ENCODE results near the gene MT1X.

MT1X gene

DNA sequence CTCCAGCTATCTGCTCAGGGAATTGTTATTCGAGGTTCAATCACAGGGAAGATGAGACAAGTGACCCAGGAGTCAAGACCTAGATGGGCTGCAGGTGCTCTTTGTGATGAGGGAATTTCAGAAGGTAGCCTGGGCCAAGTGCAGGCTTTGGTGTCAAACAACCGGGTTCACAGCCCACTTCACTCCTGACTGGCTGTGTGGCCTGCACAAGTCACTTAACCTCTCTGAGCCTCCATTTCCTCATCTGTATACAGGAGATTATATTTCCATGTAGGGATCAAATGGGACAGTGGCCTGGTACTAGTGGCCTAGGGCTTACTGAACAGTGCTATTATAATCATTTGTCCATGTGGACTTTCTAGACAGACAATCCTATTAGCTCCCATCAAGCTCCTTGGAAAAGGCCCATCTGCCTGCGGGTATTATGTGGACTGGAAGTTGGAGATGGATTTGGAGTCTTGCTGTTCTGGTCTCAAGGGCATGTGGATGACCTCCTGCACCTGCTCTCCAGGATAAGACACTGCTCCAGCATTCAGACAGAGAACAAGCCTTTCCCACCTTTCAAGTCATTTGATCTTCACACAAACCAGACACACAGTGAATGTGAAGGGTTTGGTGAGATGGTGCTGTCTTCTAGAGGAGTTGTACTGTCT is 3.1 kb upstream of the MT1X start:
- DNase-seq (ENCODE audit: low read depth), result no peak

DNA sequence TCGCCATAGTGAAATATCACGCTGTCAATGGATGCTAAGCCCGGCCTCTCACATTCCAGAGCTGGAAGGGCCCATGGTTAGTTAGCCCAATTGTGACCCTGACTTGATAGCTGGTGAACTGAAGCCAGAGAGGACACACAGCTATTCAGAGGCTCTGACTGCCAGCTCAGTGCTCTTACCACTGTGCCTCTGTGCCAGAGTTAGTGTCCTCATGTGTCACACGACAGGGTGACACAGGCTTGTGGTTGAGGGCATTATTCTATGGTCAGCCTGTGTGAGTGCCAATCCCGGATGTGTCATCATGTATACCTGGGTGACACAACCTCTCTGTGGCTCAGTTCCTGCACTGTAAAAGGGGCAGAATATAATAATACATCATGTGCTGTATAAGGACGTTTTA is 2.5 kb upstream of the MT1X start:
- DNase-seq (ENCODE audit: low read depth), result no peak

DNA sequence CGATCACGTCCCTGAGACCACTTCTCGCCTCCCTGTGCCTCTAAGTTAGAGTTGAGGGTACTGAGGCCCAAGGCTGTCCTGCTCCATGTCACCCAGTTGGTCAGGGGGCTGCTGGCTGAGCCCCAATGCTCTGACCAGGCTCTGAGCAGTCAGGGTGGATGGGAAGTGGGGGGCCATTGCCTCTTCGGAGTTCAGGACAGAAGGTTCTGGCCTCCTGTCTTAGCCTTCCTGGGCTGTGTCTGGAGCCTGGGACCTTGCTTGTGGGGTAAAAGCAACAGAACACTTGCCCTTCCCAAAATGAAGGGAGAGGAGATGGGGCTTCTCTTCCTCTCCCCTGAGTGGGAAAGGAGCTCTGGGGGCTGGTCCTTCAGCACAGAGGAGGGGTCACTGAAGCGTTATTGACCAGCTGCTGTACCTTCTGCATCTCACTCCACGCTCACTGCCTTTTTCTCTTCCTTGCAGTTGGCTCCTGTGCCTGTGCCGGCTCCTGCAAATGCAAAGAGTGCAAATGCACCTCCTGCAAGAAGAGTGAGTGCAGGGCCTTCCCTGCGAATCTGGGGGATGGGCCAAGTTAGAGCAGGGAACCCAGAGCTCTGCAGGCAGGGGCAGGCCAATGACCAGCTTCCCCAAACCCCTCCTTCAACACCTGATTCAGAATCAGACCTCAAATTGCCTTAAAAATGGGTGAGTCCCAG is 580 bp downstream of the MT1X start:
- DNase-seq (ENCODE audit: low read depth), result no peak

DNA sequence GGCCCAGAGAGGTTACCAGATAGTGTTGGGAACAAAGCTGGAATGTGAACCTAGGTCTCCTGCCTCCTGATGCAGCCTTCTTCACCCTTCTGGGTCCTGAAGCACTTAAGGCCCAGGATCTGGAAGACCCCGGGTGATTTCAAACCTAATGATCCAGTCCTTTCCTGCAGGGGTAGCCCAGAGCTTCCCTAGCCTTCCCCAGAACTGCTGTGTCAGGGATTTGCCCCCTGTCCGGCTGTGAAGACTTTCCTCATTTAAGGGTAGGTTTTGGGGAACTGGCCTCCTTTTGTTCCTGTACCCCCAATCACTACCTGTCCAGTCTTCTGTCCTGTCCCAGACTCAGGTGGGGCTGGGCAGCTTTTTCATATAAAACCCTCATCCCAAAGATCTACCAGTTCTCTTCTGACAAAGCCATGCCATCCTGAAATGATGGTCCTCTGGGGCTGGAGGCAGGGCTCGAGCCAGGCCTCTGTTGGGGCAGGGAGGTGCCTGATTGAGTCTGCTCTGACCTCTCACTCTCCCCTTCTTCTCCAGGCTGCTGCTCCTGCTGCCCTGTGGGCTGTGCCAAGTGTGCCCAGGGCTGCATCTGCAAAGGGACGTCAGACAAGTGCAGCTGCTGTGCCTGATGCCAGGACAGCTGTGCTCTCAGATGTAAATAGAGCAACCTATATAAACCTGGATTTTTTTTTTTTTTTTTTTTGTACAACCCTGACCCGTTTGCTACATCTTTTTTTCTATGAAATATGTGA is 1.3 kb downstream of the MT1X start:
- DNase-seq (ENCODE audit: low read depth), result no peak

DNA sequence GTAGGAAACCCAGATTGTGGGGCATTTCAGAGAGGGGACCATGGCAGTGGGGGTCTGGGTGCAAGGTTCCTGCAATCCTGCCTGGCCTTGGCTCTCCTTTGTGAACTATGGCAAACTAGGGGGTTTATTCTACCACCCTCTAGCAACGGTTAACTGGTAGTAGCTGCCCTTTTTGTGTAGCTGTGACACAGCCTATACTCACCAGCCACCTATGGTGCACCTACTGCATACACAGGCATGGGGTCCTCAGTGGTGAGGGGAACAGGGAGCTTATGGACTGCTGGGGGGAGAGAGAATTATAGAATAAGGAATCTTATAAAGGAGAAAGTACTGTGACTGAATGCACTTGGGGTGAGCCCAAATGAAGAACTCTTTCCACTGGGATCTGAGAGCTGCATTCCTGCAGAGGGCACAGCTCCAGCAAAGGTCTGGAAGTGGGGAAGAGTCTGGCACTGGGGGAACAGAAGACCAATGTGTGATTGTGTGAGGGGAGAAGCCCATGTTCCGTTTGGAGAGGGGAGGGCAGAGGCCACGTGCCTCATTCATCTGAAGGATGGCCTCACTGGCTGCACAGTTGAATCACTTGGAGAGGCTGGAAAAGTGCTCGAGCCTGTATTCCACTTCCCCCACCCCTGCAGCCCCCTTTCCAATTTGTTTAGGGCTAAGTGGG is 2.1 kb downstream of the MT1X start:
- DNase-seq (ENCODE audit: low read depth), result no peak

DNA sequence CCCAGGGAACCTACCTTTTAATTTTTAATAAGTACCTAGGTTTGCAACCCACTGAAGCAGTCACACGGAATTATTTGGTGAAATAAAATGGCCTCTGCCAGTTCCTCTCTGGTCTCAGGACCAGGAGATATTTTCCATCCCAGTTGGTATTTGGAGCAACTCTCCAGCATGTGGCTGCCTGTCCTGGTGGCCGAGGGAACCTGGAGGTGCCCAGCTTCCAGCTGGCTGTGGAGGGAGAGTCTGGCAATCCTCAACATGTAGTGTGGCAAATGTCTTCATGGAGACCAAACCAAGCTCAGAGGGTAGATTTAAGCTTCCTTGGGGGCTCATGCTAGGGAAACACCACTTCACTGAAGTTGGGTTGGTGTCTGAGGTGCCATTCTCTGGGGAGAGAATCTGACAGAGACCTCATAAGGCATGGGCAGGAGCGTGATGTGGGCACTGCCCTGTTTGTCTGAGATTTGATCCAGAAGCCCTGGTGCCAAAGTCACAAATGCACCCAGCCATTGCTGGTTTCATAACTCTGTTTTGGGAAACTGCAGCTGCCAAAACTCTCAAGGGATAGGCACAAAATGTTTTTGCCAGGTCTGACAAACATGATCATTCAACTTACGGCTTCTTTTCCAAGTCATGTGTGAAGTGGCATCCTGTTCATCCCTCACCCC is 2.8 kb downstream of the MT1X start:
- DNase-seq (ENCODE audit: low read depth), result no peak

DNA sequence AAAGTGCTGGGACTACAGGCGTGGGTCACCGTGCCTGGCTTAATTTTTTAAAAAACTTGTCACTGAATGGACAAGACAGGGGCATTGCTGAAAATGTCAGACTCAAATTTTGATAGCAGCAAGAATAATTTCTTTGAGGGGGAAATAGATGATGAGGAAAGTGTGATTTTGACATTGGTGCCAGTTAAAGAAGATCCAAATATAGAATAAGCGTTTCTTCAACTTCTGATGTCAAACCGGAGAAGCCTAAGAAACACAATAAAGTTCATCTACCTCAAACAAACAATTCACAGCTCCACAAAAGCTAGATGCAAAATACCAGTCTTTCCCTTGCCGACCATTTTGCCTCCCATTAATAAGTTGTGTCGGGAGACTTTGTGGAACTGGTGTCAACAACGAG is 4.5 kb downstream of the MT1X start:
- no peak for DNase-seq (ENCODE audit: low read depth)

DNA sequence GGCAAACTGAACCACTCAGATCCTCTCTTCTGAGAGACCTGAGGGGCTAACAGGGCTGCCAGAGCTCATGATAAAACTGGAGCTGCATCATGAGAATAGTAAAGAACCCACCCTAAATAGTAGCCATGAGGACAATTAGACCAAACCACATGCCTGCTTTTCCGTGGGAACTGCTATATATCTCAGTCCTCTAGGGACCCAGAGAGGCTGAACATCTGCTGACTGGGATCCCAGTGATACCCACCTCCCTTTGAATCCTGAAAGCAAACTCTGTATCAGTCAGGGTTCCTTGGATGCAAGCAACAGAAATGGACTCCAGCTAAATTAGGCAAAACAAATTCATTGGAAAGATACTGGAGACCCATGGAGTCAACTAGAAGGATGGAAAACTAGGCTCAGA is 6.5 kb downstream of the MT1X start:
- DNase-seq (ENCODE audit: low read depth), result no peak

DNA sequence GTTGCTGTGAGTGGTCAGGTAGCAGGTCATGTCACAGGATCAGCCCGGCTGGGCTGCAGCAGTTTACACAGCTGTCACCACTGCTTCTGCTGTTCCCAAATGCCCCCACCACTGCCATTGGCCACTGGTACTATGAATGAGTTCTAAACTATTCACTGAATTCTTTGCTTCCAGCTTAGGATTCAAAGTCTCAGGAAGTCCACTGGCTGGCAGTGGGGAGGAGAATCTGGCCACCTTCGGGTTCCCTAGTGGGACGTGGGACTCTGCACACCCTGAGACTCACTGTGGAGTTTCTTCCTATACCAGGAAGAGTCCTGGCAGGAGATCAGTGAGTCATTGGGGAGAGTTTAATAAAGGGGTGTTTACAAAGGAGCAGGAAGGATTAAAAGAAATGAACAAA is 6.9 kb downstream of the MT1X start:
- DNase-seq (ENCODE audit: low read depth), result no peak

DNA sequence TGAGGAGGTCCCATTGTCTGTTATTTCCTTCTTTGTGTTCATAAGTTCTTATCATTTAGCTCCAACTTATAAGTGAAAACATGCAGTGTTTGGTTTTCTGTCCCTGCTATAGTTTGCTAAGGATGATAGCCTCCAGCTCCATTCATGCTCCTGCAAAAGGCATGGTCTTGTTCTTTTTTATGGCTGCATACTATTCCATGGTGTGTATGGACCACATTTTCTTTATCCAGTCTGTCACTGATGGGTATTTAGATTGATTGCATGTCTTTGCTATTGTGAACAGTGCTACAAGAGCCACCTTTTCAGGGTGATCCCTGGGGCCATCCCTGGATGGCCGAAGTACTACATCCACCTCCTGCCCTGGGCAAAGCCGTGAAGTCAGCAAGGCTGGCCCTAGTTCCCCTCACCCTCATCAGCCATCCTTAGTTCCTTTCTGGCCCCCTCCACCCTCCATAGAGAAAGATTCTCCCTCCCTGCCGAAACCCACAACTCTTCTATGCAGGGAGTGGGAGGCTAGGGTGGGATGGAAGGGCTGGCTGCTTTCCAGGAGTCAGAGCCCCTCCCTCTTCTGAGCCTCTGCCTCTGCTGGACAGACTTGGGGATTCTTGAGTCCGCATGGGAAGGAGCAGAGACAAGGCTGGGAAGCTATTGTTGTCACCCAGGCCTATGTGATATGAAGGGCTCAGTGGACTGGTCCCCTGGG is 8.3 kb downstream of the MT1X start:
- no peak for DNase-seq (ENCODE audit: low read depth)

DNA sequence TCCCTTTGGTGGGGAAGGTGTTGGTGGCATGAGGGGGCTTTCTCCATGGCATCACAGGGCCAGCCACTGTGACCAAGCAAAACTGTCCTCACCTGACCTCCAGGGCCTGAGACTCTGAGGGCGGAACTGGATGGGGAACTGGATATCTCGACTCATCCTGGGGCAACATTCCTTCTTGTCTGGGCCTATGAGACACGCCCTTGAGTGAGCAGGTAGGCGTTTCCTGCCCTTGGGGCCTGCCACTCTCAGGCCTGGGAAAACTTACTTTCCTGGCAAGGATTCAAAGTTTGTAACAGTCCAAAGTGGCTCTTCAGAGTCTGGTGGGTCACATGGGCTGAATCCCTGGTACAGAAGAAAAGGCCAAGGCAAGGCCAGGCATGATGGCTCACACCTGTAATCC is 9.6 kb downstream of the MT1X start:
- DNase-seq (ENCODE audit: low read depth), result no peak

DNA sequence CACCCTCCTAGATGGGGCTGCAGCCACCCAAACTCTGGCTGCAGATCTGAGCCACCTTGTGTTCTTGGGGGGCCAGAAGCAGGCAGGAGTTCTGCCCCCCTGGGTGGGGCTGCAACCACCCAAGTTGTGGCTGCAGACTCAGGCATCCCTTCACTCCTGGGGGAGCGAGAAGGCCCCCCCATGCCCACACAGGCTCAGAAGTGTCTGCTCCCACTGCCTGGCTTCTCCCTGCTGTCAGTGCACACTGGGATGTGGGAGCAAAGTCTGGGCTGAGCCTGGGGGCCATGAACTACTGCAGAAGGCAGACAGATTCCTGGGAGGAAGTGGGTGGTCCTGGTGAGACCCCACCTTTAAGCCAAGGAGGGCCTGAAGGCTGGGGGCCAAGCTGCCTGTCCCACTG is 13.0 kb downstream of the MT1X start:
- DNase-seq (ENCODE audit: low read depth), result no peak

DNA sequence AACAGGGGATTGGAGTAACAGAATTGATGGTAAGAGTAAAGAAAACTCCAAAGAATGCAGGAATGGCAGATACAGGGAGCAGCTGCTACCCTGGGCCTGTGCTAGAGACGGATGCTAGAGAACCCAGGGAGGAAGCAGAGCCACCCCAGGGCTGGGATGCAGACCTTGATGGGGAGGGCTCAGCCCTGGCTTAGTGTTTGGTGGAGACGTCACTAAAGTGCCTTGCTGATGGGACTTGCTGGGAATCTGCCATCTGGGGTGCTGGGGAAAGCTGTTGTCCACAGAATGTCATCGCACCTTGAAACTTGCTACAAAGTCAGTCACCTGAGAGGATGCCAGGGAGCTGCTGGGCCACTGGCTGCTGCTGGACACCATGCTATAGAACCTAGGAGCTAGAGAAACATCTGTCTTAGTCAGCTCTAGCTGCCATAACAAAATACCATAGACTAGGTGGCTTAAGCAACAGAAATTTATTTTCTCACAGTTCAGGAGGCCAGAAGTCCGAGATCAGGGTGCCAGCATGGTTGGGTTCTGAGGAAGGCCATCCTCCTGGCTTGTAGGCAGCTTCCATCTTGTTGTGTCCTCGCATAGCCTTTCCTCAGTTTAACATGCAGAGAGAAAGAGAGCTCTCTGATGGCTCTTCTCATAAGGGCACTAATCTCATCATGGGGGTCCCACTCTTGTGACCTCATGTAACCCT is 15.3 kb downstream of the MT1X start:
- DNase-seq (ENCODE audit: low read depth), result no peak

DNA sequence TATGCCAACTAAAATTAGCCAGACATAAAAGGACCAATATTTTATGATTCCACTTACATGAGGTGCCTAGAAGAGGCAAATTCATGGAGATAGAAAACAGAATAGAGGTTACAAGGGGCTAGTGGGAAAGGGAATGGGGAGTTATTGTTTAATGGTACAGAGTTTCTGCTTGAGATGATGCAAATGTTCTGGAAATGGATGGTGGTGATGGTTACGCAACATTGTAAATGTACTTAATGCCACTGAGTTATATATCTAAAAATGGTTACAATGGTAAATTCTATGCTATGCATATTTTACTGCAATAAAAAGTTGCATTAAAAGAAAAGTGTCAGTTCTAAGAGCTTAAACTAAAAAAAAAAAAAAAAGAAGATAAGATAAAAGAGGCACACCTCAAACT is 17.9 kb downstream of the MT1X start:
- no peak for DNase-seq (ENCODE audit: low read depth)

DNA sequence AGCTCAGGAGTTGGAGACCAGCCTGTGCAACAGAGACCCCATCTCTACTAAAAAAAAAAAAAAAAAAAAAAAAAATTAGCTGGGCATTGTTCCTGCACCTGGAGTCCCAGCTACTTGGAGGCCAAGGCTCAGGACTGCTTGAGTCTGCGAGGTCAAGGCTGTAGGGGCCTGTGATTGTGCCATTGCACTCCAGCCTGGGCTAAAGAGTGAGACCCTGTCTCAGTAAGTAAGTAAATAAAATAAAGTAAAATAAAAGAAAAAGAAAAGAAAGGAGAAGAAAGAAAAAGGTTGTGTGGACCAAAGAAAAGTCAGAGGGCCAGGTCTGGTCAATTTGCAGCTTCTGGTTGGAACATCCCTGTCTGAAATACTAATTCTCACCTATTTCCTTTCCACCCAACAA is 18.4 kb downstream of the MT1X start:
- no peak for DNase-seq (ENCODE audit: low read depth)

DNA sequence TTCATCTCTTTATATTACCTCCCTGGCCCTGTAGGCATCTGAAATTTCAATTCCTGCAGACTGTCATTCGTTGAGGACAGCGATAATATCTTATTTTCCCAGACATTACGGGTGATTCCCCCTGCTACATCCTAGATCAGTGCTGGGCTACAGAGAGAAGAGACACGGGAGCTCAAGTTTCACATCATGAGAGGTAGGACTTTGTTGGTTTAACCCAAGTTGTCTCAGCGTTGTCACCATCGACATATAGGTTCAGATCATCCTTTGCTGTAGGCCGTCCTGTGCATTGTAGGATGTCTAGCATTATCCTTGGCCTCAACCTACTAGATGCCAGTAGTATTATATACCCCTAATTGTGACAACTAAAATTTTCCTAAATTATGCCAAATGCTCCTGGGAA is 19.3 kb downstream of the MT1X start:
- no peak for DNase-seq (ENCODE audit: low read depth)

DNA sequence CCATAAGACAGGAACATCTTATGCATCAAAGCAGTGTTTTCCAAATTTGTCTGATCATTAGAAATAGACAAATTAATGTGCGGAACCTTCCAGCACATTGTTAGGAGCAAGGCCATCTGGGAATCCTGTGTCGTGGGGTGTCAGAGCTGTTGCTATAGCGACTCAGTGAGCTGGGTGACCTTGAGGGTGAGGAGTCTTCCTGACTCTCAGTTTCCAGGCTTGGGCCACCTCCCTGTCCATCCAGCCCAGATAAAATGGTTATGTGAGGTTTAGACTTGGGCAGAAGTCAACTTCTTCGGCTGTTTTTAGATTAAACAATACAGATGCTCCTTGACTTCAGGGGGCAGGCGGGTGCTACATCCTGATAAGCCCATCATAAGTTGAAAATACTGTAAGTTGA is 20.6 kb downstream of the MT1X start:
- no peak for DNase-seq (ENCODE audit: low read depth)

DNA sequence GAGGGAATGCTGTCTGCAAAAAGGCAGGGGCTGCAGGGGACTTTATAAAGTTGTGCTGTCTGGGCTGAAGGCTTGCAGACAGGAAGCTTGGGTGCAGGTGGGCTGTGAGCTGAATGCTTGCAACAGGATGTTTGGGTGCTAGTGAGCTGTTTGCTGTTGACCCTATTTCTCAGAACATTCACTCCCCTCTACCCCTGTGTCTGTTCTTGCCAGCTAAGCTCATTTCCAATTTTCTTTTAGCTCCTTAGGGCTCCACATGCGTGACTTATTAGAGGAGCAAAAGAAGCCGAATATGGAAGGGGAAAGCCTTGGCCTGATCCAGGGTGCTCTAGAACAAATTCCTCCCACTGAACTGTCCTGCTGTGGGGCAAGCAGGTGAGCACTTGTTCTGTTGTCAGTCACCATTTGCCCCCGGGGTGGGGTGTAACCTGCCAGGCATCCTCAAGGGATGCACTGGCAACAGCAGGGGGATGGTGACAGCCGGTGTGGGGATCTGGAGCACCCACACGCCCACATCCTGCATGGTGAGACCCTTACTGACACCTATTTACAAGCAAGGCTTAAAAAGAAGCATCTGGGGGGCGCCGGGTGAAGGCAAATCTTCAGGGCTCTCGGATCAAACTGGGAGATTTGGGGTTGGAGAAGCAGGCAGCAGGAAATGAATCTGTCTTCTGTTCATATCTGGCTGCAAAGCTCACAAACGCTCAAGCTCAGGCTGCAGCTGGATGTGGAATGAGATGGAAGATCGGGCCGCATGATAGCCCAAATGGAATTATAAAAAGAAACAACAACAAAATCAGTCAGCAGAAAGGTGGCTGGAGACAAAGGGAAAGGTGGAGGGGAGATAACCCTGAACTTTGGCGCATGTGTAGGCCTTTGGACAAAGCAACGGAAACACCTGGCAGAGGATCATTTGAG is 26.5 kb downstream of the MT1X start:
- DNase-seq (ENCODE audit: low read depth), result no peak

DNA sequence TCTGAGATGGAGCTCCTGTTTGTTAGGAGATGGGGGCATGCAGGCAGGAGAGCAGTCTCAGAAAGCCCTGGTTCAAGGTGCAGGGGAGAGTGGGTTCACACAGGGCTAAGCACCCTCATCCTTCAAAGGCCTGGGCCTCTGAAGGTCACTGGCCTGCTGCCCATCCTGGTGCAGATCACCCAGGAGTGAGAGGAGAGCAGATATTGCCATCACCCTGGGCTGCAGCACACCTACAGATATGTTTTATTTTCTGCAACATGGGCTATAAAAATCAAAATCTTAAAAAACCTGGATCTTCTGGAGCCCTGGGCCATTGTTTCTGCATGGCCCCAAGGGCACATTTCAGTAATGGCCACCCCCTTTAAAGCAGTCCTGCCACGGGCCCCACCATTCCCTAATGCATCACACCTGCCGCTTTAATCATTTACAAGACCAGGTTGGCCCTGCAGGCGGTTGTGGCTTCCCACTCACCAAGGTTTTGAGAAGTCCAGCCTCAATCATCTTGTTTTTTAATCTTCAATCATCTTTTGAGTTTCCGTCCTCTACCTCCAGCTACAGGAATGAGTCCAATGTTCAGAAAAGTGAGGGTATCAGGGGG is 27.3 kb downstream of the MT1X start:
- no peak for DNase-seq (ENCODE audit: low read depth)

All from stimulated activated CD8-positive, alpha-beta memory T cell treated with anti-CD3 and anti-CD28 coated beads, Interleukin-7, amount 100 ng/mL, for 24 hours (primary cell).